ENCODE measurements around the gene TSPAN1. TPM values are rescaled to one million over a fixed set of nuclear protein-coding genes. Genes with fewer than 3 reads are reported as not detected.

TSPAN1 gene
- total and polyA plus RNA-seq, 2 of the 13 experiments (the other 11 are each of a cell fraction or from before 2014, with no cell fraction given) = 1.7 to 2.9 TPM

DNA sequence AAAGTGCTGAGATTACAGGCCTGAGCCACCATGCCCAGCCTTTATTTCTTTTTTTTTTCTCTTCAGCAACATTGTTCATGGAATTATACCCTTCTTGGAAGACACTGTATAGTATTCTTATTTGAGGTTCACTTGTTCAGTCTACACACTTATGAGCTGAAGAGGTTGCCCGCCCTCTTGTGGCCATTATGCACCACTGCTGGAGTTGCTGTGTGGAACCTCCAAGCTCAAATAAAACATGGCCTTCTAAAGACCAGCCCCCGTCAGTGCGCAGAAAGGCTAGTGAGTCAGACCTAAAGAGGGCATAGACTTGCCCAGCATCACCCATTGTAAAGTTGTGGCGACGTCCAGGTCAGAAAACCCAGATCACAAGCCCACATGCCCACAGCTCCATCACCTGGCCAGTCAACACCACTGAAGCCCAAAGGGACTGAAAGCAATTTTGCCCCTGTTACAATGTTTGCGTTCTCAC, 48.6 kb downstream of the TSPAN1 start (continued):
- TF ChIP-seq RAD21 (CRISPR knock-in tag; IDR thresholded peaks at IDR 0.05) (peak; percentile 76; the same call in 1 of the 2 replicates), ZNF75D (CRISPR knock-in tag; IDR thresholded peaks at IDR 0.05; ENCODE audit: borderline replicate concordance) (no peak), PHF21A (CRISPR knock-in tag; IDR thresholded peaks at IDR 0.05) (peak; percentile 50; the same call in 1 of the 2 replicates), ZSCAN31 (CRISPR knock-in tag; IDR thresholded peaks at IDR 0.05; ENCODE audit: low read depth) (peak; percentile 30; the same call in 1 of the 2 replicates), KAT8 (CRISPR knock-in tag; IDR thresholded peaks at IDR 0.05) (peak; percentile 49; the same call in 1 of the 2 replicates), RXRA (CRISPR knock-in tag; IDR thresholded peaks at IDR 0.05) (no peak), ZNF788 (CRISPR knock-in tag; IDR thresholded peaks at IDR 0.05; ENCODE audit: borderline replicate concordance) (no peak), FOSL2 (CRISPR knock-in tag; IDR thresholded peaks at IDR 0.05) (peak; percentile 37), ZNF562 (CRISPR knock-in tag; IDR thresholded peaks at IDR 0.05; ENCODE audit: borderline replicate concordance) (no peak), ZNF713 (CRISPR knock-in tag; IDR thresholded peaks at IDR 0.05) (no peak), TCF12 (IDR thresholded peaks at IDR 0.05) (no peak), TCF12 (CRISPR knock-in tag; IDR thresholded peaks at IDR 0.05) (no peak), RORA (CRISPR knock-in tag; IDR thresholded peaks at IDR 0.05) (0 out of 2 replicates have a peak, but pooled peaks have one; percentile 59), ERF (CRISPR knock-in tag; IDR thresholded peaks at IDR 0.05) (0 out of 2 replicates have a peak, but pooled peaks have one; percentile 16), MYNN (CRISPR knock-in tag; IDR thresholded peaks at IDR 0.05; ENCODE audit: low read depth) (no peak), ZNF567 (CRISPR knock-in tag; IDR thresholded peaks at IDR 0.05; ENCODE audit: borderline replicate concordance) (no peak), ZNF589 (CRISPR knock-in tag; conservative IDR thresholded peaks at IDR 0.05) (no peak), ELF1 (CRISPR knock-in tag; IDR thresholded peaks at IDR 0.05) (no peak), ZNF572 (CRISPR knock-in tag; IDR thresholded peaks at IDR 0.05) (no peak)
- TF ChIP-seq, protein P1, sequence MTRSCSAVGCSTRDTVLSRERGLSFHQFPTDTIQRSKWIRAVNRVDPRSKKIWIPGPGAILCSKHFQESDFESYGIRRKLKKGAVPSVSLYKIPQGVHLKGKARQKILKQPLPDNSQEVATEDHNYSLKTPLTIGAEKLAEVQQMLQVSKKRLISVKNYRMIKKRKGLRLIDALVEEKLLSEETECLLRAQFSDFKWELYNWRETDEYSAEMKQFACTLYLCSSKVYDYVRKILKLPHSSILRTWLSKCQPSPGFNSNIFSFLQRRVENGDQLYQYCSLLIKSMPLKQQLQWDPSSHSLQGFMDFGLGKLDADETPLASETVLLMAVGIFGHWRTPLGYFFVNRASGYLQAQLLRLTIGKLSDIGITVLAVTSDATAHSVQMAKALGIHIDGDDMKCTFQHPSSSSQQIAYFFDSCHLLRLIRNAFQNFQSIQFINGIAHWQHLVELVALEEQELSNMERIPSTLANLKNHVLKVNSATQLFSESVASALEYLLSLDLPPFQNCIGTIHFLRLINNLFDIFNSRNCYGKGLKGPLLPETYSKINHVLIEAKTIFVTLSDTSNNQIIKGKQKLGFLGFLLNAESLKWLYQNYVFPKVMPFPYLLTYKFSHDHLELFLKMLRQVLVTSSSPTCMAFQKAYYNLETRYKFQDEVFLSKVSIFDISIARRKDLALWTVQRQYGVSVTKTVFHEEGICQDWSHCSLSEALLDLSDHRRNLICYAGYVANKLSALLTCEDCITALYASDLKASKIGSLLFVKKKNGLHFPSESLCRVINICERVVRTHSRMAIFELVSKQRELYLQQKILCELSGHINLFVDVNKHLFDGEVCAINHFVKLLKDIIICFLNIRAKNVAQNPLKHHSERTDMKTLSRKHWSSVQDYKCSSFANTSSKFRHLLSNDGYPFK (CRISPR knock-in tag; IDR thresholded peaks at IDR 0.05; ENCODE audit: borderline replicate concordance) = peak; percentile 31; the same call in 1 of the 2 replicates
- TF ChIP-seq, protein P2, sequence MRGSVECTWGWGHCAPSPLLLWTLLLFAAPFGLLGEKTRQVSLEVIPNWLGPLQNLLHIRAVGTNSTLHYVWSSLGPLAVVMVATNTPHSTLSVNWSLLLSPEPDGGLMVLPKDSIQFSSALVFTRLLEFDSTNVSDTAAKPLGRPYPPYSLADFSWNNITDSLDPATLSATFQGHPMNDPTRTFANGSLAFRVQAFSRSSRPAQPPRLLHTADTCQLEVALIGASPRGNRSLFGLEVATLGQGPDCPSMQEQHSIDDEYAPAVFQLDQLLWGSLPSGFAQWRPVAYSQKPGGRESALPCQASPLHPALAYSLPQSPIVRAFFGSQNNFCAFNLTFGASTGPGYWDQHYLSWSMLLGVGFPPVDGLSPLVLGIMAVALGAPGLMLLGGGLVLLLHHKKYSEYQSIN (CRISPR knock-in tag; IDR thresholded peaks at IDR 0.05; ENCODE audit: borderline replicate concordance) = no peak
- TF ChIP-seq, protein P3, sequence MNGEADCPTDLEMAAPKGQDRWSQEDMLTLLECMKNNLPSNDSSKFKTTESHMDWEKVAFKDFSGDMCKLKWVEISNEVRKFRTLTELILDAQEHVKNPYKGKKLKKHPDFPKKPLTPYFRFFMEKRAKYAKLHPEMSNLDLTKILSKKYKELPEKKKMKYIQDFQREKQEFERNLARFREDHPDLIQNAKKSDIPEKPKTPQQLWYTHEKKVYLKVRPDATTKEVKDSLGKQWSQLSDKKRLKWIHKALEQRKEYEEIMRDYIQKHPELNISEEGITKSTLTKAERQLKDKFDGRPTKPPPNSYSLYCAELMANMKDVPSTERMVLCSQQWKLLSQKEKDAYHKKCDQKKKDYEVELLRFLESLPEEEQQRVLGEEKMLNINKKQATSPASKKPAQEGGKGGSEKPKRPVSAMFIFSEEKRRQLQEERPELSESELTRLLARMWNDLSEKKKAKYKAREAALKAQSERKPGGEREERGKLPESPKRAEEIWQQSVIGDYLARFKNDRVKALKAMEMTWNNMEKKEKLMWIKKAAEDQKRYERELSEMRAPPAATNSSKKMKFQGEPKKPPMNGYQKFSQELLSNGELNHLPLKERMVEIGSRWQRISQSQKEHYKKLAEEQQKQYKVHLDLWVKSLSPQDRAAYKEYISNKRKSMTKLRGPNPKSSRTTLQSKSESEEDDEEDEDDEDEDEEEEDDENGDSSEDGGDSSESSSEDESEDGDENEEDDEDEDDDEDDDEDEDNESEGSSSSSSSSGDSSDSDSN (CRISPR knock-in tag; IDR thresholded peaks at IDR 0.05) = 0 out of 2 replicates have a peak, but pooled peaks have one; percentile 29
- TF ChIP-seq, protein P4, sequence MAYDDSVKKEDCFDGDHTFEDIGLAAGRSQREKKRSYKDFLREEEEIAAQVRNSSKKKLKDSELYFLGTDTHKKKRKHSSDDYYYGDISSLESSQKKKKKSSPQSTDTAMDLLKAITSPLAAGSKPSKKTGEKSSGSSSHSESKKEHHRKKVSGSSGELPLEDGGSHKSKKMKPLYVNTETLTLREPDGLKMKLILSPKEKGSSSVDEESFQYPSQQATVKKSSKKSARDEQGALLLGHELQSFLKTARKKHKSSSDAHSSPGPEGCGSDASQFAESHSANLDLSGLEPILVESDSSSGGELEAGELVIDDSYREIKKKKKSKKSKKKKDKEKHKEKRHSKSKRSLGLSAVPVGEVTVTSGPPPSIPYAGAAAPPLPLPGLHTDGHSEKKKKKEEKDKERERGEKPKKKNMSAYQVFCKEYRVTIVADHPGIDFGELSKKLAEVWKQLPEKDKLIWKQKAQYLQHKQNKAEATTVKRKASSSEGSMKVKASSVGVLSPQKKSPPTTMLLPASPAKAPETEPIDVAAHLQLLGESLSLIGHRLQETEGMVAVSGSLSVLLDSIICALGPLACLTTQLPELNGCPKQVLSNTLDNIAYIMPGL (CRISPR knock-in tag; IDR thresholded peaks at IDR 0.05; ENCODE audit: borderline replicate concordance in 1 of 2, low read depth in 1 of 2) = peak in 1 of 2 experiments; percentile 43; a peak in 1 of 4 replicates

Data from HepG2 (cell line).